ENCODE results near the gene NEK3.
"Not testable (repeated sequence)": the region's sequence is repeated elsewhere in the genome, so short reads cannot be mapped to it uniquely, and the experiment has no call there.

The NEK3 gene

GRCh38 chr13:52112591-52112990, 46.8 kb downstream of the NEK3 start:
- no peak for DNase-seq

DNA sequence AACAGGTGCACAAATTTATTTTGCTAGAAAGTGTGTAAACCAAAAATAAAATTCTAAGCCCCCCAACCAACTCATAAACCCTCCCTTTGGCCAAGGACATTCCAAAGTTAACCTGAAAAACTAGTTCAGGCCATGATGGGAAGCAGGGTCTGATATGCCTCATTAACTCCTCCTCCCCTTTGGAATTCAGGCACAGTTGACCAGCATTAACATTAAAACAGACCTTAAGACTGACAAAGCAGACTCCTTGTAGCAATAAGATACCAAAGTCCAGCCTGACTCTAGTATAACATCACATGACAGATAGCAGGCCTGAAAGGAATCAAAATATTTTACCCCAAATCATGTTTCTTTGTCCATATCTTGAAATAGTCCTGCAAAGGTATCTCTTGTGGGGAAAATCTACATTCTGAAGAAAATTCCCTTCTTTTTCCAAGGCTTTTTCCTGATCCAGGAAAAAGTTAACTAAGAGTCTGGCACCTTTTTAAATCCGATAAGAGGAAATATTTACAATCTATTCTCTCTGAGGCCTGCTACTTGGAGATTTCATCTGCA, 50.2 kb downstream of the NEK3 start:
- no peak for DNase-seq

GRCh38 chr13:52105841-52106240, 53.6 kb downstream of the NEK3 start:
- no peak for DNase-seq

- DNase-seq, result no peak
These were observed 54.8 kb downstream of the NEK3 start for GRCh38 chr13:52104624-52105023.

GRCh38 chr13:52103386-52103785, 56.0 kb downstream of the NEK3 start:
- no peak for DNase-seq

GRCh38 chr13:52102423-52102822, 57.0 kb downstream of the NEK3 start:
- DNase-seq, result not testable (repeated sequence)

- no peak for DNase-seq
These were observed 62.2 kb downstream of the NEK3 start for GRCh38 chr13:52097197-52097596.

DNA sequence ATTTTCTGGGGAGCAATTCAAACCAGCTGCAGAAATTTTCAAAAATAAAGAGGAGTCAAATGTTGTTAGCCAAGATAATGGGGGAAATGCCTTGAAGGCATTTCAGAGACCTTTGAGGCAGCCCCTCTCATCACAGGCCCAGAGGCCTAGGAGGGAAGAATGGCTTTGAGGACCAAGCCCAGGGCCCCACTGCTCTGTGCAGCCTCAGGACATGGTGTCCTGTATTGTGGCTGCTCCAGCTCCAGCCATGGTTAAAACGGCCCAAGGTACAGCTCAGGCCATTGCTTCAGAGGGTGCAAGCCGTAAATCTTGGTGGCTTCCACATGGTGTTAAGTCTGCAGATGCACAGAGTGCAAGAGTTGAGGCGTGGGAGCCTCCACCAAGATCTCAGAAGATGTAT, 62.6 kb downstream of the NEK3 start:
- no peak for DNase-seq

GRCh38 chr13:52096062-52096461, 63.3 kb downstream of the NEK3 start:
- DNase-seq, result no peak

- DNase-seq, result no peak
These were observed 67.3 kb downstream of the NEK3 start for GRCh38 chr13:52092087-52092486.

DNA sequence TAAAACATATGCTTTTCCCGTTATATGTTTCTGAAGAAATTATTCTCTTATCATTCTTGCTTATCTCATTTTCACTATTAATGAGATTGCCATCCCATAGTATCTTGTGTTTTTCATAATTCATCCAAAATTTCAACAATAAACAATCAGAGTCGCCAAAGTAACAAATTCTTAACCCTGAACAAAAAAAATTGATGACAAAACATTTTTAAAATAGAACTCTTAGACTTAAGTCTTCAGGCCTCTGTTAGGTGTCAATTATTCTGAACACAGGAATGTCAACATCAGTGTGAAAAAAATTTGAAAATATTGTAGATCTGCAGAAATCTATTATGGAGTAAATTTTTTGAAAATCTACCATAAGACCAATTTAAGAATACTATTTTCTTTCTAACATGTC, 67.9 kb downstream of the NEK3 start:
- DNase-seq, result no peak

- DNase-seq, result no peak
These were observed 74.0 kb downstream of the NEK3 start for GRCh38 chr13:52085421-52085820.

DNA sequence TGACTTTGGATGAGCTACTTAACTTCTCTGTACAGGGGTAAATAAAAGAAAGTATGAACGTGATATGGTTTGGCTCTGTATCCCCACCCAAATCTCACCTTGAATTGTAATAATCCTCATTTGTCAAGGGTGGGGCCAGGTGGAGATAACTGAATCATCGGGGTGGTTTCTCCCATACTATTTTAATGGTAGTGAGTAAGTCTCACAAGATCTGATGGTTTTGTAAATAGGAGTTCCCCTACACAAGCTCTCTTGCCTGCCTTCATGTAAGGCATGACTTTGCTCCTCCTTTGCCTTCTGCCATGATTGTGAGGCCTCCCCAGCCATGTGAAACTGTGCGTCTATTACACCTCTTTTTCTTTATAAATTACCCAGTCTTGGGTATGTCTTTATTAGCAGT, 74.4 kb downstream of the NEK3 start:
- not testable (repeated sequence) for DNase-seq
